Endothelial cell of umbilical vein (primary cell): ENCODE results near the gene MAP3K10. TPM values are rescaled to one million over a fixed set of nuclear protein-coding genes. Genes with fewer than 3 reads are reported as not detected.

Experiments
- BruUV-seq: library from RNA; stranded (reverse); fragments of 400-500 nt; replicated peaks from 2 replicates; lab custom pipeline; 2021; lab: Mats Ljungman, UMichigan
- CTCF ChIA-PET: fragments of 300-600, 350-600 bp; sonication (Branson Sonifier 250); formaldehyde crosslinking; loops from one replicate; lab custom pipeline; 2021; ENCODE audit warnings: antibody characterized with exemption, inconsistent platforms; lab: Charles Lee
- POLR2A ChIA-PET: fragments of 300-600, 350-600 bp; sonication (Branson Sonifier 250); formaldehyde crosslinking; loops from one replicate; lab custom pipeline; 2021; ENCODE audit warnings: antibody characterized with exemption, inconsistent platforms; lab: Charles Lee
- DNase-seq: peaks from one replicate; pipeline ENCODE4 v3.0.0-alpha.2; 2011; ENCODE audit warnings: low read depth, low spot score
- FAIRE-seq: peaks from 2 replicates; lab custom pipeline; 2011; peaks lifted over from hg19 to GRCh38; lab: Jason Lieb, UNC
- H2AFZ ChIP-seq: 2 replicates; pipeline ENCODE4 v1.6.0; 2012; ENCODE audit warnings: low read depth, low read length, control low read depth, inconsistent platforms
- H3K27ac ChIP-seq: 2 replicates; pipeline ENCODE4 v1.5.1; 2011; ENCODE audit warnings: low read depth, mild to moderate bottlenecking, control low read depth, low read length, moderate library complexity; ENCODE audit not compliant: insufficient read depth
- H3K27me3 ChIP-seq, 2 experiments: 2 replicates each; pipeline versions ENCODE4 v1.6.0 to v1.6.1; 2011; ENCODE audit warnings: low read length in 2 of 2, mixed read lengths in 1 of 2; ENCODE audit not compliant: control insufficient read depth in 2 of 2, insufficient read depth in 2 of 2
- H3K36me3 ChIP-seq, 2 experiments: 2 replicates in 1 of 2; 3 replicates in 1 of 2; pipeline ENCODE4 v1.5.1; 2011; ENCODE audit warnings: low read length in 2 of 2, mild to moderate bottlenecking in 1 of 2, moderate library complexity in 1 of 2; ENCODE audit not compliant: control insufficient read depth in 2 of 2, insufficient read depth in 2 of 2; ENCODE audit errors: extremely low read depth in 1 of 2
- H3K4me1 ChIP-seq: 3 replicates; pipeline ENCODE4 v1.5.1; 2011; ENCODE audit warnings: mild to moderate bottlenecking, low read length; ENCODE audit not compliant: control insufficient read depth, insufficient read depth; ENCODE audit errors: extremely low read depth
- H3K4me2 ChIP-seq: 2 replicates; pipeline ENCODE4 v1.6.1; 2011; ENCODE audit warnings: low read length, control low read depth, mixed read lengths; ENCODE audit not compliant: insufficient read depth
- H3K4me3 ChIP-seq, 3 experiments: fragments of 200-600 bp in 1 of 3; sonication (generic), shearing (Covaris generic) in 1 of 3; replicated peaks in 1 of 3; 2 replicates each; pipeline ENCODE4 v1.5.1; 2011 to 2016; ENCODE audit warnings: control low read depth in 3 of 3, low read length in 3 of 3, mild to moderate bottlenecking in 2 of 3, inconsistent platforms in 1 of 3, low read depth in 1 of 3, moderate library complexity in 1 of 3; ENCODE audit not compliant: insufficient read depth in 1 of 3
- H3K79me2 ChIP-seq: 2 replicates; pipeline ENCODE4 v1.6.0; 2012; ENCODE audit warnings: low read length, inconsistent platforms; ENCODE audit not compliant: control insufficient read depth, insufficient read depth
- H3K9ac ChIP-seq: replicated peaks from 2 replicates; pipeline ENCODE3; 2011; ENCODE audit warnings: low read length, control low read depth; ENCODE audit not compliant: insufficient read depth; ENCODE audit errors: extremely low read depth
- H3K9me1 ChIP-seq: replicated peaks from 3 replicates; pipeline ENCODE4 v1.6.0; 2011; ENCODE audit warnings: mild to moderate bottlenecking, low read length; ENCODE audit not compliant: control insufficient read depth, insufficient read depth; ENCODE audit errors: extremely low read depth
- H3K9me3 ChIP-seq: replicated peaks from 2 replicates; pipeline ENCODE4 v1.5.1; 2012; ENCODE audit warnings: low read length, inconsistent platforms; ENCODE audit not compliant: control insufficient read depth, insufficient read depth
- H4K20me1 ChIP-seq: replicated peaks from 2 replicates; pipeline ENCODE3; 2011; ENCODE audit warnings: mild to moderate bottlenecking, low read length; ENCODE audit not compliant: control insufficient read depth, insufficient read depth; ENCODE audit errors: extremely low read depth
- EZH2 ChIP-seq: IDR thresholded peaks from 2 replicates; pipeline ENCODE4 v1.6.1; 2012; ENCODE audit warnings: borderline replicate concordance, low read depth, mild to moderate bottlenecking, moderate library complexity, low read length, inconsistent platforms; ENCODE audit not compliant: severe bottlenecking
- FOS ChIP-seq: IDR thresholded peaks from 2 replicates; pipeline ENCODE4 v1.6.1; 2011; ENCODE audit warnings: mild to moderate bottlenecking, low read length, moderate library complexity, borderline replicate concordance; ENCODE audit not compliant: insufficient read depth
- GATA2 ChIP-seq: IDR thresholded peaks from 2 replicates; pipeline ENCODE4 v1.7.0; 2011; ENCODE audit warnings: low read depth, mild to moderate bottlenecking, moderate library complexity, mixed read lengths, low read length; ENCODE audit not compliant: insufficient read length, insufficient read depth
- JUN ChIP-seq: IDR thresholded peaks from 2 replicates; pipeline ENCODE4 v1.6.1; 2011; ENCODE audit warnings: borderline replicate concordance, low read depth; ENCODE audit not compliant: insufficient read length, insufficient read depth
- MYC ChIP-seq: IDR thresholded peaks from one replicate; pipeline ENCODE4 v1.6.1; 2011; ENCODE audit warnings: mild to moderate bottlenecking, low read depth, low read length
- POLR2A ChIP-seq: IDR thresholded peaks from 2 replicates; pipeline ENCODE4 v1.6.1; 2012; ENCODE audit warnings: low read depth, mild to moderate bottlenecking, control low read depth, low read length
- POLR2AphosphoS5 ChIP-seq: IDR thresholded peaks from 2 replicates; pipeline ENCODE4 v1.6.1; 2012; ENCODE audit warnings: low read depth, mild to moderate bottlenecking, control low read depth, low read length, moderate library complexity; ENCODE audit not compliant: insufficient read depth
- dilution Hi-C: fragments of 300-500 bp; cut with MboI; formaldehyde crosslinking; loops from one replicate; pipeline ENCODE4 v1.15.0; 2019; ENCODE audit warnings: low sequenced_read_pairs; ENCODE audit not compliant: extremely low pct_ligation_motif_present
- intact Hi-C: fragments of 100-400 bp; cut with micrococcal nuclease; formaldehyde crosslinking; loops from one replicate; pipeline ENCODE4 v1.10.0; 2022
- polyA plus RNA-seq, 4 experiments: library from polyadenylated mRNA; depleted of rRNA in 3 of 4; stranded (reverse) in 3 of 4; unstranded in 1 of 4; fragments of >200 nt; gene quantifications; 2 replicates each; pipeline versions ENCODE4 v1.2.1 to v1.2.3, GENCODE V29; 2011 to 2012; ENCODE audit warnings: missing spikeins in 1 of 4
- total RNA-seq: library from RNA; stranded (reverse); gene quantifications from 2 replicates; pipeline ENCODE4 v1.2.3, GENCODE V29; 2021
- TF ChIP-seq, protein P1 (sequence below), 2 donors: IDR thresholded peaks; 1 replicate in 1 of 2; 2 replicates in 1 of 2; pipeline ENCODE4 v1.5.1; 2011; ENCODE audit warnings: low read length in 2 of 2, mild to moderate bottlenecking in 2 of 2, moderate library complexity in 2 of 2, control low read depth in 1 of 2, inconsistent platforms in 1 of 2, low read depth in 1 of 2; ENCODE audit not compliant: insufficient read depth in 1 of 2; ENCODE audit errors: extremely low read depth in 1 of 2
- TF ChIP-seq, protein P2 (sequence below): IDR thresholded peaks from 2 replicates; pipeline ENCODE4 v1.6.1; 2011; ENCODE audit not compliant: insufficient read depth, insufficient read length

MAP3K10 gene
- total and polyA plus RNA-seq, 2 donors (not counting 3 experiments of a cell fraction or from before 2014, with no cell fraction given) = 6.3 to 19.4 TPM

GRCh38 chr19:40247178-40247577 is 56.0 kb downstream of the MAP3K10 start:
- POLR2A ChIA-PET = no interaction called here
- peaks cover 10% of the 10 kb centered on the region for H3K79me2 ChIP-seq
- FAIRE-seq (no peak), DNase-seq (no peak)
- no peaks in the 10 kb centered on the region for H3K9me1 ChIP-seq
- CTCF ChIA-PET = no interaction called here
- no peak overlapping the region for H3K4me3 ChIP-seq
- BruUV-seq = no TSS peak
- H2AFZ ChIP-seq = no peak overlapping the region
- no peaks in the 10 kb centered on the region for H3K36me3 ChIP-seq
- TF ChIP-seq POLR2AphosphoS5 = no peak
- TF ChIP-seq, protein P1, sequence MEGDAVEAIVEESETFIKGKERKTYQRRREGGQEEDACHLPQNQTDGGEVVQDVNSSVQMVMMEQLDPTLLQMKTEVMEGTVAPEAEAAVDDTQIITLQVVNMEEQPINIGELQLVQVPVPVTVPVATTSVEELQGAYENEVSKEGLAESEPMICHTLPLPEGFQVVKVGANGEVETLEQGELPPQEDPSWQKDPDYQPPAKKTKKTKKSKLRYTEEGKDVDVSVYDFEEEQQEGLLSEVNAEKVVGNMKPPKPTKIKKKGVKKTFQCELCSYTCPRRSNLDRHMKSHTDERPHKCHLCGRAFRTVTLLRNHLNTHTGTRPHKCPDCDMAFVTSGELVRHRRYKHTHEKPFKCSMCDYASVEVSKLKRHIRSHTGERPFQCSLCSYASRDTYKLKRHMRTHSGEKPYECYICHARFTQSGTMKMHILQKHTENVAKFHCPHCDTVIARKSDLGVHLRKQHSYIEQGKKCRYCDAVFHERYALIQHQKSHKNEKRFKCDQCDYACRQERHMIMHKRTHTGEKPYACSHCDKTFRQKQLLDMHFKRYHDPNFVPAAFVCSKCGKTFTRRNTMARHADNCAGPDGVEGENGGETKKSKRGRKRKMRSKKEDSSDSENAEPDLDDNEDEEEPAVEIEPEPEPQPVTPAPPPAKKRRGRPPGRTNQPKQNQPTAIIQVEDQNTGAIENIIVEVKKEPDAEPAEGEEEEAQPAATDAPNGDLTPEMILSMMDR (IDR thresholded peaks at IDR 0.05; ENCODE audit: extremely low read depth in 1 of 2, insufficient read depth in 1 of 2, low read depth in 1 of 2, low read length in 2 of 2) = no peak
- TF ChIP-seq, protein P2, sequence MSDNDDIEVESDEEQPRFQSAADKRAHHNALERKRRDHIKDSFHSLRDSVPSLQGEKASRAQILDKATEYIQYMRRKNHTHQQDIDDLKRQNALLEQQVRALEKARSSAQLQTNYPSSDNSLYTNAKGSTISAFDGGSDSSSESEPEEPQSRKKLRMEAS = no peak
- no peak for TF ChIP-seq JUN
- no peak for TF ChIP-seq GATA2
- TF ChIP-seq POLR2A = no peak
- no peak for TF ChIP-seq EZH2
- no peak for TF ChIP-seq FOS
- no peak for TF ChIP-seq MYC
- peaks cover 5% of the 10 kb centered on the region for H3K4me1 ChIP-seq
- dilution Hi-C loops = no loop called here
- H3K9ac ChIP-seq = no peak overlapping the region
- H4K20me1 ChIP-seq = no peaks in the 10 kb centered on the region
- H3K27me3 ChIP-seq = no peaks in the 10 kb centered on the region
- H3K27ac ChIP-seq = no peak overlapping the region
- no peaks in the 10 kb centered on the region for H3K9me3 ChIP-seq
- no peak overlapping the region for H3K4me2 ChIP-seq
- intact Hi-C loops = no loop called here
